HepG2 (cell line): ENCODE results near the gene COX15. TPM values are rescaled to one million over a fixed set of nuclear protein-coding genes. Genes with fewer than 3 reads are reported as not detected.
A peak's percentile ranks its signal among the peaks of the same experiment; 100 is the strongest.

Source experiments
- CREB1 ChIP-seq, 2 experiments: fragments of 450-650 bp in 1 of 2; IDR thresholded peaks; 2 replicates each; pipeline ENCODE4 v1.6.1; 2016 to 2017; ENCODE audit warnings: control low read depth in 1 of 2, mild to moderate bottlenecking in 1 of 2, missing compliant biosample characterization in 1 of 2, missing genetic modification characterization in 1 of 2
- DRAP1 ChIP-seq: IDR thresholded peaks from 2 replicates; pipeline ENCODE4 v1.6.1; 2016; ENCODE audit warnings: missing genetic modification reagents, missing compliant biosample characterization
- FLYWCH1 ChIP-seq: sonication (generic); formaldehyde crosslinking; IDR thresholded peaks from 2 replicates; pipeline ENCODE4 v1.8.1; 2023; ENCODE audit warnings: mild to moderate bottlenecking, missing genetic modification reagents
- HDAC1 ChIP-seq: sonication (generic); formaldehyde crosslinking; IDR thresholded peaks from 2 replicates; pipeline ENCODE4 v1.5.1; 2020; ENCODE audit warnings: mild to moderate bottlenecking, missing genetic modification reagents
- HIC2 ChIP-seq: sonication (generic); formaldehyde crosslinking; IDR thresholded peaks from 2 replicates; pipeline ENCODE4 v1.9.0; 2022; ENCODE audit warnings: low read depth, missing genetic modification reagents
- MLLT10 ChIP-seq: sonication (generic); formaldehyde crosslinking; IDR thresholded peaks from 2 replicates; pipeline ENCODE4 v1.4.0; 2020; ENCODE audit warnings: missing genetic modification reagents
- MXD4 ChIP-seq: IDR thresholded peaks from 2 replicates; pipeline ENCODE4 v1.6.1; 2016; ENCODE audit warnings: mild to moderate bottlenecking, missing biosample characterization, missing genetic modification reagents
- NPAS2 ChIP-seq: sonication (generic); formaldehyde crosslinking; IDR thresholded peaks from 2 replicates; pipeline ENCODE4 v1.8.0; 2022; ENCODE audit warnings: mild to moderate bottlenecking, missing genetic modification reagents, borderline replicate concordance
- PATZ1 ChIP-seq: sonication (generic); formaldehyde crosslinking; IDR thresholded peaks from 2 replicates; pipeline ENCODE4 v1.4.0; 2020; ENCODE audit warnings: missing genetic modification reagents
- PHF20 ChIP-seq: sonication (generic); formaldehyde crosslinking; IDR thresholded peaks from 2 replicates; pipeline ENCODE4 v1.5.0; 2020; ENCODE audit warnings: mild to moderate bottlenecking, missing genetic modification reagents
- RFX1 ChIP-seq: fragments of 450-650 bp; IDR thresholded peaks from 2 replicates; pipeline ENCODE4 v1.6.1; 2017
- SALL1 ChIP-seq: sonication (generic); formaldehyde crosslinking; IDR thresholded peaks from 2 replicates; pipeline ENCODE4 v1.8.0; 2022; ENCODE audit warnings: mild to moderate bottlenecking, missing genetic modification reagents
- SNAPC2 ChIP-seq: sonication (generic); formaldehyde crosslinking; IDR thresholded peaks from 2 replicates; pipeline ENCODE4 v1.8.1; 2022; ENCODE audit warnings: mild to moderate bottlenecking, missing genetic modification reagents
- SRSF9 ChIP-seq: fragments of 200-400 bp; formaldehyde crosslinking; IDR thresholded peaks from 2 replicates; pipeline ENCODE4 v1.6.1; 2018; ENCODE audit warnings: borderline replicate concordance, mild to moderate bottlenecking, low read depth, low read length; ENCODE audit not compliant: insufficient read depth, poor library complexity, severe bottlenecking
- TBP ChIP-seq: sonication (generic); formaldehyde crosslinking; IDR thresholded peaks from 2 replicates; pipeline ENCODE4 v1.5.0; 2020; ENCODE audit warnings: missing genetic modification reagents
- TCF7L2 ChIP-seq: IDR thresholded peaks from 2 replicates; pipeline ENCODE4 v1.6.1; 2011; ENCODE audit warnings: mild to moderate bottlenecking, low read depth, low read length, moderate library complexity
- TFDP1 ChIP-seq: IDR thresholded peaks from 2 replicates; pipeline ENCODE4 v1.6.1; 2016; ENCODE audit warnings: missing compliant biosample characterization, missing genetic modification reagents, borderline replicate concordance
- TGIF2 ChIP-seq: IDR thresholded peaks from 2 replicates; pipeline ENCODE4 v1.6.1; 2016; ENCODE audit warnings: control low read depth, missing compliant biosample characterization
- TRIM24 ChIP-seq: sonication (generic); formaldehyde crosslinking; IDR thresholded peaks from 2 replicates; pipeline ENCODE4 v1.8.0; 2022; ENCODE audit warnings: mild to moderate bottlenecking, missing genetic modification reagents
- ZNF260 ChIP-seq: sonication (generic); formaldehyde crosslinking; IDR thresholded peaks from 2 replicates; pipeline ENCODE4 v1.4.0; 2020; ENCODE audit warnings: missing genetic modification reagents, low read depth, mild to moderate bottlenecking, borderline replicate concordance
- ZNF329 ChIP-seq: sonication (generic); formaldehyde crosslinking; IDR thresholded peaks from 2 replicates; pipeline ENCODE4 v1.9.0; 2021; ENCODE audit warnings: low read depth, mild to moderate bottlenecking, missing genetic modification reagents
- ZNF343 ChIP-seq: sonication (generic); formaldehyde crosslinking; IDR thresholded peaks from 2 replicates; pipeline ENCODE4 v1.4.0; 2020; ENCODE audit warnings: mild to moderate bottlenecking, missing genetic modification reagents
- ZNF350 ChIP-seq: sonication (generic); formaldehyde crosslinking; IDR thresholded peaks from 2 replicates; pipeline ENCODE4 v1.4.0; 2020; ENCODE audit warnings: mild to moderate bottlenecking, low read depth, missing genetic modification reagents, borderline replicate concordance
- ZNF549 ChIP-seq: sonication (generic); formaldehyde crosslinking; IDR thresholded peaks from 2 replicates; pipeline ENCODE4 v1.5.0; 2020; ENCODE audit warnings: missing genetic modification reagents
- ZNF562 ChIP-seq: sonication (generic); formaldehyde crosslinking; IDR thresholded peaks from 2 replicates; pipeline ENCODE4 v1.8.0; 2022; ENCODE audit warnings: missing genetic modification reagents, borderline replicate concordance
- polyA plus RNA-seq, 8 experiments: library from polyadenylated mRNA; depleted of rRNA in 3 of 8; stranded (reverse) in 7 of 8; unstranded in 1 of 8; fragments of >200 nt; fragmentation: Illumina TruSeq in 4 of 8; extraction: Trizol in 4 of 8; gene quantifications; 2 replicates each; pipeline versions ENCODE4 v1.2.1 to v1.2.3, GENCODE V29; 2011 to 2016; ENCODE audit warnings: low read depth in 4 of 8, missing spikeins in 1 of 8, mixed read lengths in 1 of 8; ENCODE audit not compliant: insufficient read depth in 1 of 8
- total RNA-seq, 5 experiments: library from RNA; depleted of rRNA; stranded (reverse); fragments of >200 nt; fragmentation: Illumina TruSeq; extraction: Trizol; gene quantifications; 2 replicates each; pipeline ENCODE4 v1.2.3, GENCODE V29; 2016; ENCODE audit warnings: low read depth in 1 of 5

The COX15 gene
- total and polyA plus RNA-seq, 2 of the 13 experiments (the other 11 are each of a cell fraction or from before 2014, with no cell fraction given), result 19.2 to 44.7 TPM

GRCh38 chr10:99732033-99732842 is at the start of gene COX15, which contains the start of gene CUTC (continued):
- TF ChIP-seq RFX1 (no peak), PHF20 (CRISPR knock-in tag) (peak; percentile 91), TFDP1 (peak; percentile 39; the same call in 1 of the 2 replicates), TCF7L2 (no peak), TBP (CRISPR knock-in tag) (no peak), TRIM24 (no peak), ZNF350 (CRISPR knock-in tag) (peak; percentile 66; the same call in 1 of the 2 replicates), NPAS2 (CRISPR knock-in tag) (0 out of 2 replicates have a peak, but pooled peaks have one; percentile 45), SNAPC2 (CRISPR knock-in tag) (0 out of 2 replicates have a peak, but pooled peaks have one; percentile 63), PATZ1 (CRISPR knock-in tag) (peak; percentile 35; the same call in 1 of the 2 replicates), MXD4 (CRISPR knock-in tag) (peak; percentile 81; the same call in 1 of the 2 replicates), ZNF329 (CRISPR knock-in tag) (peak; percentile 79; the same call in 1 of the 2 replicates), ZNF343 (CRISPR knock-in tag) (no peak), ZNF562 (CRISPR knock-in tag) (no peak), MLLT10 (CRISPR knock-in tag) (no peak), SRSF9 (no peak), HIC2 (CRISPR knock-in tag) (no peak; the same call in 1 of the 2 replicates), ZNF260 (CRISPR knock-in tag) (no peak), CREB1 (IDR thresholded peaks at IDR 0.05) (peak; percentile 36; the same call in 1 of the 2 replicates), CREB1 (CRISPR knock-in tag; IDR thresholded peaks at IDR 0.05) (peak; percentile 34; the same call in 1 of the 2 replicates), HDAC1 (peak; percentile 91; the same call in 1 of the 2 replicates), SALL1 (CRISPR knock-in tag) (peak; percentile 82), DRAP1 (peak; percentile 69), ZNF549 (CRISPR knock-in tag) (no peak), FLYWCH1 (no peak), TGIF2 (CRISPR knock-in tag) (0 out of 2 replicates have a peak, but pooled peaks have one; percentile 33)
